GM21619 (cell line): ENCODE data around the gene TMEM117.

ENCODE experiments used
- ATAC-seq: cut with Tn5 transposase; IDR thresholded peaks from one replicate; pipeline ENCODE4 v1.9.1; 2021; ENCODE audit not compliant: unreplicated experiment

The TMEM117 gene

DNA sequence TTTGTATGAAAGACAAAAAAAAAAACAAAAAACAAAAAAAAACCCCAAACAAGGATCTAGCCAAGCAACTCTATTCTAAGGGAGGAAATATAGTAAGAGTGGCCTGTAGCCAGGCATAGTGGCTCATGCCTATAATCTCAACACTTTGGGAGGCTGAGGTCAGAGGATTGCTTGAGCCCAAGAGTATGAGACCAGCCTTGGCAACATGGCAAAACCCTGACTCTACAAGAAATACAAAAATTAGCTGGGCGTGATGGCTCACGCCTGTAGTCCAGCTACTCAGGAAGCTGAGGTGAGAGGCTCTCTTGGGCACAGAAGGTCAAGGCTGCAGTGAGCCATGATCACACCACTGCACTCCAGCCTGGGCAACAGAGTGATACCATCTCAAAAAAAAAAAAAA, 47.9 kb downstream of the TMEM117 start:
- ATAC-seq, result no peak

- no peak for ATAC-seq
Observed at GRCh38 chr12:43884683-43885410, 49.0 kb downstream of the TMEM117 start.

GRCh38 chr12:43887397-43887796, 51.5 kb downstream of the TMEM117 start:
- ATAC-seq, result no peak

DNA sequence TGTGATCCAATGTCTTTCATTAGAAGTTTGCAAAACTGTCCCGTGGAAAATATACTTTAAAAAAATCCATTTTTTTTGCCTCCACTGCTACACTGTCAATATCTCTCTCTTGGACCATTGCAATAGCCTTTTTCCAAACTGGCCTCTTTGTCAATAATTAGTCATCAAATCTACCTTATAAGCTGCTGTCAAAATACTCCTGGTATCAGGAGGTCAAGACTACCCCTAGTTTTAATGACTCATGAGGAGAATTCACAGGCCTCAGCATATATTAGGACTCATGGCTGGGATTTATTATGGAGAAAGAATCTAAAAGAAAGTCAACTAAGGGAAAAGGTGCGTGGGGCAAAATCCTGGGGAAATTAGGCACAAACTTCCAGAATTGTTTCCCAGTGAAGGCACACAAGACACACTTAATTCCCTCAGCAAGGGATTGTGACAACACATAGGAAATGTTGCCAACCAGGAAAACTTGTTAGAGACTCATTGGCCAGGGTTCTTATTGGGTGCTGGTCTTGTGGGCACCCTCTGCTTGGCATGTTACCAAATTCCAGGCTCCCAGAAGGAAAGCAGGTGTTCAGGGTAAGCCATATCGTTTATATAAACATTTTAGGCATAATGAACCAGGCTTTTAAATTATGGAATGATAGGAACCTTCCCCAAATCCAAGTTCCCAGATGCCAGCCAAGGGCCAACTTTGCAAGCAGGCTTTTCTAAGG, 56.1 kb downstream of the TMEM117 start:
- ATAC-seq, result no peak

DNA sequence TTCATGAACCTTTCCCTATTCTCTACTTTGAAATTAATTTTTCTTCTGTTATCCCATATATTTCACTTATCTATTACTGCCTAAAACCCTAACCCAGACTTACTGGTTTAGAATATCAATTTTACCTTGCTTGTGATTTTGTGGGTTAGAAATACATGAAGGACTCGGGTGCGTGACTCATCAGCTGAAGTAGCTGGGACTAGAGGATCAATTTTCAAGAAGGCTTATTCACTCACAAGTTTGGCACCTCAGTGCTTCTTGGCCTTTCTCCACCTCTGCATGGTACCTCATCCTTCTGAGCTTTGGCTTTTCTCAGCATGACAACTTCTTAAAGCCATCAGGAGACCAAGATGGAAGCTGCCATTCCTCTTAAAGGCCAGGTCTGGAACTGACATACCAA, 57.8 kb downstream of the TMEM117 start:
- ATAC-seq, result no peak

DNA sequence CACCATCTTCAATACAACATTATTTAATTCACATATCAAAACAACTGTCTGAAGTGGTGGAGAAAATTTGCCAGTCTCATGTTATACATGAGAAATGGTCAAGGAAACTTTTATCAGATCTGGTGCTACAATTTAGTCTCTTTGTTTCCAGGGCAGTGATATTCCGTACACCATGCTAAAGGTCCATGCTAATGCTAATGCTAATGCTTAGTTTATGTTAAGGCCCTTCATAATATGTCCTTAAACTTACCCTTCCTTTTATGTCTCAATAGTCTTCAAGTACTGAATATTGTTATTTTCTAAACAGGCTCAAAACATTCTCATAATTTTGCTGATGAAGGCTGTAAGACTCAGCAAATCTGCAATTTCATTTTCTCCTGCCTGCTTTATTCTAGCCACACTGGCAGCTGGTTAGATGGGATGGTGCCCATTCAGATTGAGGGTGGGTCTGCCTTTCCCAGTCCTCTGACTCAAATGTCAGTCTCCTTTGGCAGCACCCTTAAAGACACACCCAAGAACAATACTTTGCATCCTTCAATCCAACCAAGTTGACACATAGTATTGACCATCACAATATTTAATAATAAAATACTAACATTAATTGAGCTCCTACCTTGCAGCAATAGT, 59.8 kb downstream of the TMEM117 start:
- ATAC-seq, result no peak

DNA sequence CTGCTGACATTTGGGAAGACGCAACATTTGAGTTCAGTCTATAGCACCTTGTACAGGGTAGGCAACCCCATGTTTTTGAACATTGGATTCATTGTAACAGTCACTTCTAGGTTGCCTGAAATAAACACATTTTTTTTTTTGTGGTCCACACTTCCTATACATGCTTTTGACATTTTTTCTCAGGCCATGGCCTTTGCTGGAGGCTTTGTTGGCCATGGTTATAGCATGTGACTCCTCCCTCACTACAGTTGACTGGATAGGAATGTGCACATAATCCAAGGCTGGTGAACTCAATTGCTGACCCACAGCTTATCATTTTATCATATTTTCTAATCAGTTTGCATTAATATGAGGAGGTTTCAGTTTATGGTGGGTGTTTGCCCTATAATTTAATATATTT, 60.6 kb downstream of the TMEM117 start:
- no peak for ATAC-seq

GRCh38 chr12:43898474-43898873, 62.6 kb downstream of the TMEM117 start:
- ATAC-seq, result no peak

DNA sequence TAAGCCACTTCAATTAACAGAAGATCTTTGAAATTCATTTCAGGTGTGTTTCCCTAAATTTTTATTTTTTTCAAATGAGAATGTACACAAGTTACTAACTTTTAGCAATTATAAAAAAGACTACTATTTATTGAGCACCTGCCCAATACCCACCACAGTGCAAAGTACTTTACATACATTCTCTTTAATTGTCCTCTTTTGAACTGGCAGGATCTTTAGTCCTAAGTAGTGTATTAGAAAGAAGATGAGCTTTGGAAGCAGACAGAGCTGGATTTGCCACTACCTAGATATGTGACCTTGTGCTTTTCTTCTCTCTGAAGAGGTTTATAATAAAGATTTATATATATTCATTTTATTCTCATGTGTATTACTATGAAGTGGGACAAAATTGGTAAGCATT, 63.7 kb downstream of the TMEM117 start:
- ATAC-seq, result no peak

DNA sequence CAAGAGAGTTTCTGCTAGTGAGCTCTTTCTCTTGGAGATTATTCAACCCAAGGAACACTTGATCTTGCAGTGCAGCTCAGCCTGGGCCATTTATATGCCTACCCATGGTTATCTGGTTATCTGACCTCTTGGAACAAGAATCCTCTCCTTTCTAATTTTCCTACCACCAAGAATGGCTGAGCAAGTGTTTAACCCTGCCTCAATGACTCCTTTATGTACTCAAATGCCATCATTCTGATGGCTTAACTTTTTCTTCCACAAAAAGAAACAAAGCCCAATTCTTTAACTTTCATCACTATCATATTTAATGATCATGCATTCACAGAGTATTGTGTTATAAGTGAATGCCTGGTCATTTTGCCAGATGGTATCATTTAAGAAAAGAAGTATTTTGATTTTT, 67.8 kb downstream of the TMEM117 start:
- no peak for ATAC-seq

DNA sequence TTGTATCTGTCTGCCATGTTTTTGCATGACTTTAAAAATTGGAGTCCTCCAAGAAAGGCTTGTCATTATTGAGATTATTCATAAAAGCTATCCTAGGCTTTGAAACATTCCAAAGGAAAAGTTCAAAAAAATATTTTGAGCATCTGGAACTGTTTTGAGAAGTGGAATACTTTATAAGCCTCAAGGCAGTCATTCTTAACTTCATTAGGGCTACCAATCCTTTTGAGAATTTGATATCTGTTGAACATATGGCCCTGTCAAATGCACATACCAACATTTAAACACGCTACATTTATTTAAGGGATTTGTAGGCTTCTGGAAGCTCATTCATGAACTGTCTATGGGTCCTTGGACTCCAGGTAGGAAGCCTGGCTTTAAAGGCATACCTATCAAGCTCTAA, 77.0 kb downstream of the TMEM117 start:
- ATAC-seq, result no peak

- no peak for ATAC-seq
Observed at GRCh38 chr12:43914391-43914790, 78.5 kb downstream of the TMEM117 start.

DNA sequence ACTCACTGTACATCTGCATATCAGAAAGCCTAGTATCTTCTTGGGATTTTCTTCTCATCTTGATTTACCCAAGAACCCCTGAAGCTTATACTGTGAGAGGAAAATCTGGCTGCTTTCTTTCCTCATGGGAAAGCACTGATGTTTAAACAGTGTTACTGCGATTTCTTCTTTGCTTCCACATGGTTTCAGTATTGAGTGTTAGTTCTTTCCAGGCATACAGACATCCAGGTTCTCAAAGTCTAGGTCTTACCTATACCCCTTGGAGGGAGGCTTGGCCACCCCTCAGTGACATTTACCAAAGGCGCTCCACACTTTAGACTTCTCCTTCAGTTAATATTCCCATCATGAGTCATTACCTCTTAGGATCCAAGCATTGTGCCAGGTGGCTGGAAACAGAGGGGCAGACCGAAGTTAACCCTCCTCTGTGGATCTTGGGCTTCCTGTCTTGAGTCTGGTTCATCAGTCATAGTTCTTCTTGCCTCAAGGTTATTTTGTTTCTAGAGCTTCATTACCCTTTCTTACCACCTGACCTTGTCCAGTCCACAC, 79.1 kb downstream of the TMEM117 start:
- ATAC-seq, result no peak

DNA sequence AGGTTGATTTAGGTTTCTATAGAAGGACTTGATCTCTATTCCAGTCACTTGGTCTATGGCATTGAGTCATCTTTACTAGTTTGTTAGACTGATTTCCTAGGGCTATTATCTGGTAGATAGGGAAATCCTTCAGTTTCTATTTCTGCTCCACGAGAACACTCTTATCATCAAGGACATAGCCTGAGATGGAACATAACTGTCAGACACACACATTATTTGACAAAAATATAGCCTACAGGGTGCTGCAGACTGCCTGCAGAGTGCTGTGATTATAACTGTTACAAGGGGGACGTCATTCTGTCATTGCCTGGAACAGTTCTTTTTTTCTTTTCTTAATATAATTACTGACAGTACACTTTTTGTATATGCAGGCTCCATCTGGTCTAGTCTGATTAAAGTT, 82.0 kb downstream of the TMEM117 start:
- ATAC-seq, result no peak

GRCh38 chr12:43921666-43922337, 85.9 kb downstream of the TMEM117 start:
- ATAC-seq, result no peak

DNA sequence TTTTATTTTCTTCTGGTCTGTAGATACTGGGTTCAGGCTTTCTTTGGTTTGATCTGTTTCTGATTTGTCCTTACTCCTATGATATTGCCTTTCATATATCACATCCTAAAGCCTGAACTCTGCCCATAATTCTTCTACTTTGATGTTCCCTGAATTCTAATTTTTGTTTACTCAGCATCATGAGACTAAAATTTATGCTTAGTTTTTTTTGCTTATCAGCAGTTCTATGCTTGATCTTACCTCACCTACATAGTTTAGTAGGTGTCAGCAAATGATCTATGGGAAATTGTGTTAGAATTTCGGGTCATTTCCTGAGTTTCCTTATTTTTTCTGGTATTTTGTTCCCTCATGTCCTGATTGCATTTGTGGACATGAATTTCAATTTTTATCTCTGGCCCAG, 94.2 kb downstream of the TMEM117 start:
- no peak for ATAC-seq

- ATAC-seq, result no peak
Observed at GRCh38 chr12:43931187-43931586, 95.3 kb downstream of the TMEM117 start.

- no peak for ATAC-seq
Observed at GRCh38 chr12:43935581-43935980, 99.7 kb downstream of the TMEM117 start.

DNA sequence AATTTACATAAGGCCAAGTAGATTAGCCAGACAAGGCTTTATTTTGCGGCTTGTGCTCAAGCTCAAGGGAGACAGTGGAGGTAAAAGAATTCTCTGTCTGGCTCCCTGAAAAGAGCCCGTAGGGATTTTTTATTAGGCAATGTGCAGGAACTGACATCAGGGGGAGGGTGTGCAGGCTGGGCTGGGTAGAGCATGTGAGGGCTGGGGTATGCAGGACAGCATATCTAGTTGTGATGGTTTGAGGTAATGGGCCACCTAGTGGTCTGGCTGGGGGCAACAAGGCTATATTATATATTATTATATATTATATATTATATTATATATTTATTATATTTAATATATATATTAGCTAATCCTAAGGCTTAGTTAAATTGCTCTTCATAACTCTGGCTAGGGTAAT, 102.1 kb downstream of the TMEM117 start:
- no peak for ATAC-seq

DNA sequence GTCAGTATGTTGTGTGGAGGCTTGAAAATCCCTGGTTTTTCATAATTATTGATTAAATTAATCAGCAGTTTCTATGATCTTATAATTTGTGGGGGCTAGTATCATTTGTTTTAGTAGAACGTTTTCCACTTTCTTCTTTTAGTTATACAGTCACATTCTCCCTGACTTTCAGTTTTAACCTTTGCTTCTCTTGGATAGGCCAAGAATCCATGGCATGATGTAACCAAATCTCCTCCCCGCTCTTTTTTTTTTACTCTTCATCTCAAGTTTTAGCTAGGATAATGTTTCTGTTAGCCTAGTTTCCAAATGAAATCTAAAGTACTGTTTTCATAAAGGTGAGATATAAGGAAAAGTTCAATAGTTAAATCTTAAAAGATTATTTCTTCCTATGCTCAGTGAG, 106.5 kb downstream of the TMEM117 start:
- ATAC-seq, result no peak

DNA sequence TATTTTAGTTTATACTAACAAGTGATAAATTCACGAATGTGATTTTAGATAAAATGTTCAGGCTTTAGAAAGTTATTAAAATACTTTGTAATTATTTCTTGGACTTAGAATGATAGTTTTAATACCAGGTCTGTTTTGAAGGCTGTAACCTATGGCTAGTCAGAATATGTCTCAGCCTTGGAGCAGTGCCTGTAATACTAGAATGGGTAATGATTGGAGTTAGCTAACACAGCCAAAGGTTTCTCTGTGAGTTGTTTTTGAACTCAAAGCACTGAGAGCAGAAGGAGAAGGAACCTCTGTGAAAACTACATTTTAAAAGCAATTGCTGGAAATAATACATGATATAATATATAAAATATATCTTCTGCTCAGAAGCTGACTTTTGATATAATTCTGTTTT, 110.1 kb downstream of the TMEM117 start:
- no peak for ATAC-seq
